Right renal cortex interstitium (tissue), 3 donors: ENCODE measurements around the gene NFATC2IP. TPM values are rescaled to one million over a fixed set of nuclear protein-coding genes. Genes with fewer than 3 reads are reported as not detected.
"Not testable (repeated sequence)": the region's sequence is repeated elsewhere in the genome, so short reads cannot be mapped to it uniquely, and the experiment has no call there.

Experiments used
- DNase-seq, 3 donors: peaks; one replicate each; pipeline ENCODE4 v3.0.0-alpha.2; 2013; ENCODE audit warnings: low read depth in 3 of 3, low spot score in 2 of 3
- polyA plus RNA-seq, 3 donors: library from polyadenylated mRNA; unstranded; fragments of 120-200 nt; gene quantifications; one replicate each; pipeline ENCODE4 v1.2.1, GENCODE V29; 2013; ENCODE audit not compliant: insufficient read length in 3 of 3

Gene NFATC2IP
- polyA plus RNA-seq, 3 donors, result 29.3 to 34.2 (median 29.9) TPM

- peak in 2 of 3 donors; percentile 76 for DNase-seq
Measured at GRCh38 chr16:28925386-28926228, 25.1 kb upstream of the NFATC2IP start.

- not testable (repeated sequence) for DNase-seq
Measured at GRCh38 chr16:28926284-28926683, 24.5 kb upstream of the NFATC2IP start.

GRCh38 chr16:28927815-28928214 is 22.9 kb upstream of the NFATC2IP start:
- no peak for DNase-seq

- DNase-seq, result no peak
Measured at GRCh38 chr16:28930203-28930602, 20.5 kb upstream of the NFATC2IP start.

GRCh38 chr16:28930652-28931051 is 20.1 kb upstream of the NFATC2IP start:
- no peak for DNase-seq

- DNase-seq, result no peak
Measured at GRCh38 chr16:28931801-28932225, 18.9 kb upstream of the NFATC2IP start, which contains the start of gene CD19. TSS of gene CD19 (plus strand) at chr16:28931971. CDS start at chr16:28932001, 30 bp downstream.

GRCh38 chr16:28932339-28933141 is 18.2 kb upstream of the NFATC2IP start:
- DNase-seq, result no peak

- DNase-seq, result no peak
Measured at GRCh38 chr16:28933171-28933570, 17.6 kb upstream of the NFATC2IP start.

GRCh38 chr16:28935346-28935745 is 15.4 kb upstream of the NFATC2IP start:
- DNase-seq, result no peak

GRCh38 chr16:28935924-28936783 is 14.6 kb upstream of the NFATC2IP start:
- DNase-seq, result no peak

- no peak for DNase-seq
Measured at GRCh38 chr16:28936784-28937155, 14.0 kb upstream of the NFATC2IP start.

GRCh38 chr16:28937222-28937876 is 13.4 kb upstream of the NFATC2IP start:
- no peak for DNase-seq

- DNase-seq, result no peak
Measured at GRCh38 chr16:28938721-28939120, 12.0 kb upstream of the NFATC2IP start.

- DNase-seq, result not testable (repeated sequence)
Measured at GRCh38 chr16:28939825-28940224, 10.9 kb upstream of the NFATC2IP start.

GRCh38 chr16:28943281-28943680 is 7.5 kb upstream of the NFATC2IP start:
- DNase-seq, result no peak

GRCh38 chr16:28946681-28947080 is 4.1 kb upstream of the NFATC2IP start:
- no peak for DNase-seq

GRCh38 chr16:28951410-28951943 is 740 bp downstream of the NFATC2IP start:
- no peak for DNase-seq

GRCh38 chr16:28958216-28958615 is 7.5 kb downstream of the NFATC2IP start:
- no peak for DNase-seq

- DNase-seq, result no peak
Measured at GRCh38 chr16:28958836-28959235, 8.1 kb downstream of the NFATC2IP start.

GRCh38 chr16:28964072-28964471 is 13.3 kb downstream of the NFATC2IP start:
- DNase-seq, result no peak
